K562 (cell line): Measurements from ENCODE around the gene NDUFB7. TPM values are rescaled to one million over a fixed set of nuclear protein-coding genes. Genes with fewer than 3 reads are reported as not detected.
A peak's percentile ranks its signal among the peaks of the same experiment; 100 is the strongest.

Experiments used
- AFF4 ChIP-seq: sonication (generic); formaldehyde crosslinking; IDR thresholded peaks from 2 replicates; pipeline ENCODE4 v1.8.0; 2023; ENCODE audit warnings: mild to moderate bottlenecking, missing genetic modification reagents
- CEBPB ChIP-seq: fragments of 450-650 bp; IDR thresholded peaks from 2 replicates; pipeline ENCODE4 v1.6.1; 2016; ENCODE audit warnings: missing genetic modification characterization, missing compliant biosample characterization
- HMG20B ChIP-seq: fragments of 250-450 bp; sonication (Bioruptor Pico); IDR thresholded peaks from 2 replicates; pipeline ENCODE4 v1.5.0; 2021; ENCODE audit warnings: mild to moderate bottlenecking
- HNRNPH1 ChIP-seq: fragments of 200-400 bp; formaldehyde crosslinking; optimal IDR thresholded peaks from 2 replicates; pipeline ENCODE3; 2017; ENCODE audit warnings: low read depth, mild to moderate bottlenecking, low read length, moderate library complexity
- KDM4B ChIP-seq, 2 experiments: fragments of 450-650 bp in 1 of 2; sonication (generic) in 1 of 2; IDR thresholded peaks; 2 replicates each; pipeline ENCODE4 v1.6.1; 2016 to 2017; ENCODE audit warnings: borderline replicate concordance in 2 of 2, antibody characterized with exemption in 1 of 2, low read depth in 1 of 2, mild to moderate bottlenecking in 1 of 2
- MTA1 ChIP-seq: fragments of 450-650 bp; IDR thresholded peaks from 2 replicates; pipeline ENCODE4 v1.6.1; 2017; ENCODE audit warnings: borderline replicate concordance
- NR2C1 ChIP-seq, 2 experiments: fragments of 450-650 bp; IDR thresholded peaks; 2 replicates each; pipeline ENCODE4 v1.6.1; 2017; ENCODE audit warnings: mild to moderate bottlenecking in 2 of 2, antibody characterized with exemption in 1 of 2, inconsistent platforms in 1 of 2, missing compliant biosample characterization in 1 of 2, missing genetic modification characterization in 1 of 2
- SNRNP70 ChIP-seq: fragments of 200-400 bp; formaldehyde crosslinking; optimal IDR thresholded peaks from 2 replicates; pipeline ENCODE3; 2017; ENCODE audit warnings: low read depth, low read length
- ZNF408 ChIP-seq: fragments of 250-450 bp; sonication (Bioruptor Pico); IDR thresholded peaks from 2 replicates; pipeline ENCODE4 v1.4.0; 2020; ENCODE audit warnings: low read depth, mild to moderate bottlenecking, moderate library complexity
- polyA plus RNA-seq, 8 experiments: library from polyadenylated mRNA; depleted of rRNA in 4 of 8; stranded (reverse) in 5 of 8; unstranded in 3 of 8; fragments of >200 nt; fragmentation: Nextera tagmentation in 2 of 8; fragmentation: Illumina TruSeq in 1 of 8; extraction: Ambion mirVana in 2 of 8; extraction: Trizol in 1 of 8; gene quantifications; 2 replicates each; pipeline versions ENCODE4 v1.2.1 to v1.2.3, GENCODE V29; 2011 to 2014; ENCODE audit warnings: inconsistent platforms in 1 of 8, missing spikeins in 1 of 8
- total RNA-seq, 7 experiments: library from RNA; depleted of rRNA in 6 of 7; stranded (reverse); fragments of >200 nt in 6 of 7; fragmentation: Illumina TruSeq in 2 of 7; extraction: Trizol in 2 of 7; gene quantifications; 2 replicates each; pipeline versions ENCODE4 v1.2.1 to v1.2.3, GENCODE V29; 2011 to 2021; ENCODE audit warnings: low replicate concordance in 1 of 7
- TF ChIP-seq, protein P1 (sequence below): sonication (generic); formaldehyde crosslinking; IDR thresholded peaks from 2 replicates; pipeline ENCODE4 v1.9.0; 2022; ENCODE audit warnings: mild to moderate bottlenecking, missing genetic modification reagents
- TF ChIP-seq, protein P2 (sequence below): fragments of 200-600 bp; sonication (generic); IDR thresholded peaks from one replicate; pipeline ENCODE4 v1.6.1; 2012; ENCODE audit warnings: mild to moderate bottlenecking, low read depth, low read length, inconsistent platforms

NDUFB7 gene
- total and polyA plus RNA-seq, 9 of the 15 experiments (the other 6 are each of a cell fraction or from before 2014, with no cell fraction given), result 14.9 to 842 (median 137) TPM

- no peak for TF ChIP-seq HNRNPH1
- TF ChIP-seq, protein P1, sequence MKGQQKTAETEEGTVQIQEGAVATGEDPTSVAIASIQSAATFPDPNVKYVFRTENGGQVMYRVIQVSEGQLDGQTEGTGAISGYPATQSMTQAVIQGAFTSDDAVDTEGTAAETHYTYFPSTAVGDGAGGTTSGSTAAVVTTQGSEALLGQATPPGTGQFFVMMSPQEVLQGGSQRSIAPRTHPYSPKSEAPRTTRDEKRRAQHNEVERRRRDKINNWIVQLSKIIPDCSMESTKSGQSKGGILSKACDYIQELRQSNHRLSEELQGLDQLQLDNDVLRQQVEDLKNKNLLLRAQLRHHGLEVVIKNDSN (CRISPR knock-in tag), result no peak
- TF ChIP-seq KDM4B (IDR thresholded peaks at IDR 0.05; ENCODE audit: borderline replicate concordance in 2 of 2, low read depth in 1 of 2), result peak in 1 of 2 experiments; percentile 55; a peak in 1 of 4 replicates
- no peak for TF ChIP-seq CEBPB (tag)
- no peak for TF ChIP-seq SNRNP70
- TF ChIP-seq ZNF408 (CRISPR knock-in tag), result no peak
- no peak for TF ChIP-seq NR2C1 (IDR thresholded peaks at IDR 0.05)
- TF ChIP-seq NR2C1 (tag; IDR thresholded peaks at IDR 0.05), result no peak
- peak; percentile 96 for TF ChIP-seq AFF4 (CRISPR knock-in tag)
- TF ChIP-seq, protein P2, sequence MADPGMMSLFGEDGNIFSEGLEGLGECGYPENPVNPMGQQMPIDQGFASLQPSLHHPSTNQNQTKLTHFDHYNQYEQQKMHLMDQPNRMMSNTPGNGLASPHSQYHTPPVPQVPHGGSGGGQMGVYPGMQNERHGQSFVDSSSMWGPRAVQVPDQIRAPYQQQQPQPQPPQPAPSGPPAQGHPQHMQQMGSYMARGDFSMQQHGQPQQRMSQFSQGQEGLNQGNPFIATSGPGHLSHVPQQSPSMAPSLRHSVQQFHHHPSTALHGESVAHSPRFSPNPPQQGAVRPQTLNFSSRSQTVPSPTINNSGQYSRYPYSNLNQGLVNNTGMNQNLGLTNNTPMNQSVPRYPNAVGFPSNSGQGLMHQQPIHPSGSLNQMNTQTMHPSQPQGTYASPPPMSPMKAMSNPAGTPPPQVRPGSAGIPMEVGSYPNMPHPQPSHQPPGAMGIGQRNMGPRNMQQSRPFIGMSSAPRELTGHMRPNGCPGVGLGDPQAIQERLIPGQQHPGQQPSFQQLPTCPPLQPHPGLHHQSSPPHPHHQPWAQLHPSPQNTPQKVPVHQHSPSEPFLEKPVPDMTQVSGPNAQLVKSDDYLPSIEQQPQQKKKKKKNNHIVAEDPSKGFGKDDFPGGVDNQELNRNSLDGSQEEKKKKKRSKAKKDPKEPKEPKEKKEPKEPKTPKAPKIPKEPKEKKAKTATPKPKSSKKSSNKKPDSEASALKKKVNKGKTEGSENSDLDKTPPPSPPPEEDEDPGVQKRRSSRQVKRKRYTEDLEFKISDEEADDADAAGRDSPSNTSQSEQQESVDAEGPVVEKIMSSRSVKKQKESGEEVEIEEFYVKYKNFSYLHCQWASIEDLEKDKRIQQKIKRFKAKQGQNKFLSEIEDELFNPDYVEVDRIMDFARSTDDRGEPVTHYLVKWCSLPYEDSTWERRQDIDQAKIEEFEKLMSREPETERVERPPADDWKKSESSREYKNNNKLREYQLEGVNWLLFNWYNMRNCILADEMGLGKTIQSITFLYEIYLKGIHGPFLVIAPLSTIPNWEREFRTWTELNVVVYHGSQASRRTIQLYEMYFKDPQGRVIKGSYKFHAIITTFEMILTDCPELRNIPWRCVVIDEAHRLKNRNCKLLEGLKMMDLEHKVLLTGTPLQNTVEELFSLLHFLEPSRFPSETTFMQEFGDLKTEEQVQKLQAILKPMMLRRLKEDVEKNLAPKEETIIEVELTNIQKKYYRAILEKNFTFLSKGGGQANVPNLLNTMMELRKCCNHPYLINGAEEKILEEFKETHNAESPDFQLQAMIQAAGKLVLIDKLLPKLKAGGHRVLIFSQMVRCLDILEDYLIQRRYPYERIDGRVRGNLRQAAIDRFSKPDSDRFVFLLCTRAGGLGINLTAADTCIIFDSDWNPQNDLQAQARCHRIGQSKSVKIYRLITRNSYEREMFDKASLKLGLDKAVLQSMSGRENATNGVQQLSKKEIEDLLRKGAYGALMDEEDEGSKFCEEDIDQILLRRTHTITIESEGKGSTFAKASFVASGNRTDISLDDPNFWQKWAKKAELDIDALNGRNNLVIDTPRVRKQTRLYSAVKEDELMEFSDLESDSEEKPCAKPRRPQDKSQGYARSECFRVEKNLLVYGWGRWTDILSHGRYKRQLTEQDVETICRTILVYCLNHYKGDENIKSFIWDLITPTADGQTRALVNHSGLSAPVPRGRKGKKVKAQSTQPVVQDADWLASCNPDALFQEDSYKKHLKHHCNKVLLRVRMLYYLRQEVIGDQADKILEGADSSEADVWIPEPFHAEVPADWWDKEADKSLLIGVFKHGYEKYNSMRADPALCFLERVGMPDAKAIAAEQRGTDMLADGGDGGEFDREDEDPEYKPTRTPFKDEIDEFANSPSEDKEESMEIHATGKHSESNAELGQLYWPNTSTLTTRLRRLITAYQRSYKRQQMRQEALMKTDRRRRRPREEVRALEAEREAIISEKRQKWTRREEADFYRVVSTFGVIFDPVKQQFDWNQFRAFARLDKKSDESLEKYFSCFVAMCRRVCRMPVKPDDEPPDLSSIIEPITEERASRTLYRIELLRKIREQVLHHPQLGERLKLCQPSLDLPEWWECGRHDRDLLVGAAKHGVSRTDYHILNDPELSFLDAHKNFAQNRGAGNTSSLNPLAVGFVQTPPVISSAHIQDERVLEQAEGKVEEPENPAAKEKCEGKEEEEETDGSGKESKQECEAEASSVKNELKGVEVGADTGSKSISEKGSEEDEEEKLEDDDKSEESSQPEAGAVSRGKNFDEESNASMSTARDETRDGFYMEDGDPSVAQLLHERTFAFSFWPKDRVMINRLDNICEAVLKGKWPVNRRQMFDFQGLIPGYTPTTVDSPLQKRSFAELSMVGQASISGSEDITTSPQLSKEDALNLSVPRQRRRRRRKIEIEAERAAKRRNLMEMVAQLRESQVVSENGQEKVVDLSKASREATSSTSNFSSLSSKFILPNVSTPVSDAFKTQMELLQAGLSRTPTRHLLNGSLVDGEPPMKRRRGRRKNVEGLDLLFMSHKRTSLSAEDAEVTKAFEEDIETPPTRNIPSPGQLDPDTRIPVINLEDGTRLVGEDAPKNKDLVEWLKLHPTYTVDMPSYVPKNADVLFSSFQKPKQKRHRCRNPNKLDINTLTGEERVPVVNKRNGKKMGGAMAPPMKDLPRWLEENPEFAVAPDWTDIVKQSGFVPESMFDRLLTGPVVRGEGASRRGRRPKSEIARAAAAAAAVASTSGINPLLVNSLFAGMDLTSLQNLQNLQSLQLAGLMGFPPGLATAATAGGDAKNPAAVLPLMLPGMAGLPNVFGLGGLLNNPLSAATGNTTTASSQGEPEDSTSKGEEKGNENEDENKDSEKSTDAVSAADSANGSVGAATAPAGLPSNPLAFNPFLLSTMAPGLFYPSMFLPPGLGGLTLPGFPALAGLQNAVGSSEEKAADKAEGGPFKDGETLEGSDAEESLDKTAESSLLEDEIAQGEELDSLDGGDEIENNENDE, result no peak
- no peak for TF ChIP-seq HMG20B (CRISPR knock-in tag)
- no peak for TF ChIP-seq MTA1
Measured at GRCh38 chr19:14517840-14518505, 53.9 kb downstream of the NDUFB7 start, which contains the start of gene DNAJB1 (continued).
